Activated T-cell treated with anti-CD3 and anti-CD28 coated beads, Interleukin-2, amount 50 U/mL, for 48 hours (primary cell): ENCODE data around the gene RPL41.
A peak's percentile ranks its signal among the peaks of the same experiment; 100 is the strongest.
"Not testable (repeated sequence)": the region's sequence is repeated elsewhere in the genome, so short reads cannot be mapped to it uniquely, and the experiment has no call there.

Experiments used
- DNase-seq, 2 experiments: peaks; one replicate each; pipeline ENCODE4 v3.0.0-alpha.2; 2020

The RPL41 gene

DNA sequence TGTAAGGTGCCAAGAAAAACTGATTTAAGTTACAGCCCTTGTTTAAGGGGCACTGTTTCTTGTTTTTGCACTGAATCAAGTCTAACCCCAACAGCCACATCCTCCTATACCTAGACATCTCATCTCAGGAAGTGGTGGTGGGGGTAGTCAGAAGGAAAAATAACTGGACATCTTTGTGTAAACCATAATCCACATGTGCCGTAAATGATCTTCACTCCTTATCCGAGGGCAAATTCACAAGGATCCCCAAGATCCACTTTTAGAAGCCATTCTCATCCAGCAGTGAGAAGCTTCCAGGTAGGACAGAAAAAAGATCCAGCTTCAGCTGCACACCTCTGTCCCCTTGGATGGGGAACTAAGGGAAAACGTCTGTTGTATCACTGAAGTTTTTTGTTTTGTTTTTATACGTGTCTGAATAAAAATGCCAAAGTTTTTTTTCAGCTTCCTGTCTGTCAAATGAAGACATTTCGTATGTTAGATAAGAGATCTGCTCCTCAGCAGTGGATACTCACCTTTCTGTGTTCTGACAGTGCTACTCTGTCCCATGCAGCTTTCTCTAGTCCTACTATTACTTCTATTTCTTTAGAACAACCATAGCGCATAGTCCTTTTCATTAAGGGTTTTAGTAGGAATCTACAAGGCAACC is 13.2 kb upstream of the RPL41 start:
- no peak for DNase-seq

DNA sequence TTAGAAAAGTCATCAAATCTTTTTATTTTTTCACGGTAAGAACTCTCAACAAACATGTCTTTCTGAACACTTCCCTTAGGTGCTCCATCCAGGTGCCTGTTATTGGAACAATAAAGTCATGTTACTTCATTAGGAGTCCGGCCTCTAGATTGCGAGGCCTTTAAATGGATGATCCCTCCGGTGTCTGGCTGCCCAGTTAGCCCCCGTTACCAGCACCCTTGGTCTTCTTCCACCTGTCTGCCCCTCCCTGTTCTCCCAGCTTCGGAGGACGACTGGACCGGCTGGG is 12.7 kb upstream of the RPL41 start:
- no peak for DNase-seq

DNA sequence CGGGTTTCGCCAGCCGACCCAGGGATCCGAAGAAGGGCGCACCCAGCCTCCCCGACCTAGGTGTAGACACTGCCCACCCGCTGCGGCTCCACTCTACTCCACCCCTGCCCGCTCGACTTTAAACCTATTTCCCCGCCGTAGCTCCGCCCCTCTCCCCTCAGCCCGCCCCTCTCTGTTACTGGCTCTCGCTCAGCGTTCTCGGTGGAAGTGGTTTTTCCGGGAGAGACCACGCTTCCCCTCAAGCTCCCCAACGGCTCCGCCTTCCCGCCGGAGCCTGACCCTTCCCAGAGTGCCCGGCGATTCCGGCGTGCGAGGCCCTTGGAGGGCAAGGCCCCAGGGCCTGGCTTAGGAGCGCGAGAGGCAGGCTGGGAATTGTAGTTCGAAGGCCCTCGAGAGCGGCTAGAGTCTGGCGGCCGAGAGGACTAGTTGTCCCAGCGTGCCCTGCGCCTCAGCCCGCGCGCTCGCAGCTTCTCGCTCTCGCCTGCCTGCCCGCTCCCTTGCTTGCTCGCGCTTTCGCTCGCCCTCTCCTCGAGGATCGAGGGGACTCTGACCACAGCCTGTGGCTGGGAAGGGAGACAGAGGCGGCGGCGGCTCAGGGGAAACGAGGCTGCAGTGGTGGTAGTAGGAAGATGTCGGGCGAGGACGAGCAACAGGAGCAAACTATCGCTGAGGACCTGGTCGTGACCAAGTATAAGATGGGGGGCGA is 12.2 kb upstream of the RPL41 start, which contains the start of gene PA2G4:
Gene PA2G4 (plus strand): TSS at position 451 of the 706 bp plus-strand sequence. CDS start 179 bp downstream, at position 630.
- peak; percentile 99 for DNase-seq

- DNase-seq: peak; percentile 57 to 58
These were observed 11.4 kb upstream of the RPL41 start for GRCh38 chr12:56104815-56105608.

GRCh38 chr12:56105609-56105902 is 10.9 kb upstream of the RPL41 start:
- DNase-seq: no peak

DNA sequence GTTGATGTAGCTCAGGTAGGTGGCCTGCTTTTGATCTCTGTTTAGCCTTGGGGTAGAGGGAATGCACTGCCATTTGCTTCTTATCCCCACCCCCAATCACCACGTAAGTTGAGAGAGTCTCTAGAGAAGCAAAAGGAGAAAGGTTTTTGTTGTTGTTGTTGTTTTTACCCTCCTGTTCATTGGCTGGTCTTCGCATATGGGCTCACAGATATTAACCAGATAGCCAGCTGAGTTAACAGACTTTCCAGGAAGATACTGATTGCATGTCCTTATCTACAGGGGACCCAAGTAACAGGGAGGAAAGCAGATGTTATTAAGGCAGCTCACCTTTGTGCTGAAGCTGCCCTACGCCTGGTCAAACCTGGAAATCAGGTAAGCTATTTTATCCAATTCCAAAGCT is 9.2 kb upstream of the RPL41 start:
- DNase-seq: no peak

DNA sequence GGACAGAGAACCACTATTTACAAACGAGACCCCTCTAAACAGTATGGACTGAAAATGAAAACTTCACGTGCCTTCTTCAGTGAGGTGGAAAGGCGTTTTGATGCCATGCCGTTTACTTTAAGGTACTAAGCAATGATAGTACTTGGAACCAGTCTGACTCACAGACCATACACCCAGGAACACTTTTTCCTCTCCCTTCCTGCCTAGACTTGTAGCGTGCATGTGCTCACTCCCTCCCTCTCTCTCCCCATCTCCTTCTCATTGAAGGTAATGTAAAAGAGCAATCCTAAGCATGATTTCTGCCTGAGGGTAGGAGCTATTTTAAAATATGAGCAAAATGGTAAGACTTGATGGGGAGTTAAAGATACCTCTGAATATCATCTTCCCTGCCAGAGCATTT is 5.9 kb upstream of the RPL41 start:
- DNase-seq: no peak

DNA sequence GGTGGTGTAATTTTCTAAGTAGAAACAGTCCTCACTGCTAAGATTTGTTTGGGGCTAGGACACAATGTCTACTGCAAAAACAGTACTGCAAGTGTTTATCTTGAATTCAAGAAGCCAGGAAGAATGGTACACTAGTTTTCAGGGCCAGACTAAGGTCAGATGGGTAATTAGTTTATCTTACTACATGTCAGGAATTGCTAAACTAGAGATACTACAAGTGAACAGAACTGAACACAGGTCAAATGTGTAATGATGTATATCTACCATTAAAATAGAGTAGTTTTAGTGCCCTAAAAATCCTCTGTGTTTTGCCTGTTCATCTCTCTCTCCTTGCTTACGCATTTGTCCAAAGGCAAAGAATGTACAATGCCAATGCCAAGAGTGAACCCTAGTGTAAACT is 2.3 kb upstream of the RPL41 start:
- DNase-seq: no peak

GRCh38 chr12:56115329-56115728 is 1.1 kb upstream of the RPL41 start:
- no peak for DNase-seq

DNA sequence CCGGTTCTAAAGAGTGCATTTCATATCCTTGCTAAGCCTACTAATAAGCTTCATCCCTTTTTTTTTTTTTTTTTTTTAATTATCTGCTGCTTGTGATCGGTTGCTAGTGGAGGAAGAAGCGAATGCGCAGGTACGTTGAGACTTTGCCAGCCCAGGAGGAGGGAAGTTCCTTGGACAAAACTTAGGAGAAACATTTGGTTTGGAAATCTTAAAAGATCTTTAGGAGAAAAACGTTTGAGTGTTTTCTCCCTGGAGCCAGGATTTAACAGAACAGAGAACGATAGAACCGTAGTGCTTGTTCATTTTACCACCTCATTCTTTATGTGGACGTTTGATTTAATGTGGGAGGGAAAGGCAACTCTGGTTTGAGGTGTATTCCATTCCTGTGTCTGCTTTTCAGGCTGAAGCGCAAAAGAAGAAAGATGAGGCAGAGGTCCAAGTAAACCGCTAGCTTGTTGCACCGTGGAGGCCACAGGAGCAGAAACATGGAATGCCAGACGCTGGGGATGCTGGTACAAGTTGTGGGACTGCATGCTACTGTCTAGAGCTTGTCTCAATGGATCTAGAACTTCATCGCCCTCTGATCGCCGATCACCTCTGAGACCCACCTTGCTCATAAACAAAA is 761 bp downstream of the RPL41 start:
- DNase-seq: not testable (repeated sequence)

- DNase-seq: peak; percentile 98
These were observed 1.6 kb downstream of the RPL41 start, which contains the start of gene ZC3H10 for GRCh38 chr12:56117778-56118687. ZC3H10 (plus strand) TSS chr12:56118266; CDS start chr12:56120563, 2,297 bp downstream.

GRCh38 chr12:56118688-56119357 is 2.4 kb downstream of the RPL41 start:
- no peak for DNase-seq

DNA sequence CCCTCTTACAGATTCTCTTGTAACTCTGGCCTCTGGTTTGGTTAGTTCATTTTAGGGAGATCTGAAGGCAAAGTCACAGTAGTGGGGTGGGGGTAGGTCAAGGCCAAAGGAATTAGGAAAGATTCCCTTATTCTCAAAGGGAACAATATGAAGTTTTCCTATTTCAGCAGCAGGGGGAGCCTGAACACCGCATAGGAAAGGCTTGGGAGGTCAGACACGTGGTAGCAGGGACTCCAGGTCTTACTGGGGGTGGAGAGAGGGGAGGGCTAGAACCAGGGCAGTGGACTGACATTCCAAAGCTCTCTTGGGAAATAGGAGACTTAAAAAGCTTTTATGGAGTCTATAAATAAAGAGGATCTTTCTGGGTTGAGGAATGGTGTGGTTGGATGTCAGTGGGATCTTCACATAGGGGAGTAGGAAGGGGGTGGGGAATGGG is 2.9 kb downstream of the RPL41 start:
- peak; percentile 70 for DNase-seq

GRCh38 chr12:56120158-56120846 is 3.9 kb downstream of the RPL41 start:
- no peak for DNase-seq

- no peak for DNase-seq
These were observed 4.9 kb downstream of the RPL41 start for GRCh38 chr12:56121204-56121870.

DNA sequence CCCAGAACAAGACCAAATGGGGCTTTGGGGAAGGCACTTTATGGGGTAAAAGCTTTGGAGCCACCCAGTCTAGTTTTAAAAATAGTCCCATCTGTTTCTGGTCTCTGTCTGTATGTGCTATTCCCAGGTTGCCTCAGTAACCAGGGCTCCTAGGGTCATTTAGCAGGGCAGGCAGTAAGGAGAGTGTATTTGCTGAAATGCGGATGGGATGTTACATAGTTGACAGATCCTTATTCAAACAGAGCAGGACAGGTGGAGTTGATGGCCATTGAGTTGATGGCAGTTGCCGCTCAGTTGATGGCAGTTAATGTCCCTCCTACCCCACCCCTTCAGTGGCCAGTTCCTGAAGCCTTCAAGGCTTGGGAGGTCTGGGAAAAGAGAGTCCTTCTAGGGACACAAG is 6.2 kb downstream of the RPL41 start:
- no peak for DNase-seq

GRCh38 chr12:56124133-56124532 is 7.7 kb downstream of the RPL41 start:
- DNase-seq: no peak

GRCh38 chr12:56126732-56127239 is 10.4 kb downstream of the RPL41 start:
- DNase-seq: no peak

GRCh38 chr12:56127485-56127887 is 11.1 kb downstream of the RPL41 start:
- no peak for DNase-seq

DNA sequence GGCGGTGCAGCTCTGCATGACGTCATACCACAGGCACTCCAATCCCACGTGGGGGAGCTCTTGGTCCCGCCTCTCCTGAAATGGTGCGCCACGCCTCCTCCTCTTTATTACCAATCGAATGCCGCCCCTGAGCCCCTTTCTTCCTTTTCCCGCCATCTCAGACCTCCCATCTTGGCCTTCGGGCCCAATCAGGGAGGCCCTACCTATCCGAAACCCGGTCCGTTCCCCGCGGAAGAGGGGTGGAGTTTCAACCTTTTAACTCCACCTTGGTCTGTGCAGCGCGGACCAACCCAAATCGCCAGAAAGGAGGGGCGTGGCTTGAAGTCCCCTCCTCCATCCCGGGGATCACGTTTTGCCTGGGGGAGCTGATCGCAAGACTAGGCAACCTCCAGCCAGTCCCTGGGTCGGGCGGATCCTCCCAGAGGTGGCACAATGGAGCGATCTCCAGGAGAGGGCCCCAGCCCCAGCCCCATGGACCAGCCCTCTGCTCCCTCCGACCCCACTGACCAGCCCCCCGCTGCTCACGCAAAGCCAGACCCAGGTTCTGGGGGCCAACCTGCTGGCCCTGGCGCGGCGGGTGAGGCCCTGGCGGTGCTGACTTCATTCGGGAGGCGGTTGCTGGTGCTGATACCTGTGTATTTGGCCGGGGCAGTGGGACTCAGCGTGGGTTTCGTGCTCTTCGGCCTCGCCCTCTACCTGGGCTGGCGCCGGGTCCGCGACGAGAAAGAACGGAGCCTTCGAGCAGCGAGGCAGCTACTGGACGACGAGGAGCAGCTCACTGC is 11.6 kb downstream of the RPL41 start, which contains the start of gene ESYT1:
Gene ESYT1 (plus strand): TSS at position 380 of the 782 bp plus-strand sequence. CDS start 53 bp downstream, at position 433.
- peak; percentile 97 for DNase-seq
